Measurements from ENCODE around the gene TMEM11.

TMEM11 gene

DNA sequence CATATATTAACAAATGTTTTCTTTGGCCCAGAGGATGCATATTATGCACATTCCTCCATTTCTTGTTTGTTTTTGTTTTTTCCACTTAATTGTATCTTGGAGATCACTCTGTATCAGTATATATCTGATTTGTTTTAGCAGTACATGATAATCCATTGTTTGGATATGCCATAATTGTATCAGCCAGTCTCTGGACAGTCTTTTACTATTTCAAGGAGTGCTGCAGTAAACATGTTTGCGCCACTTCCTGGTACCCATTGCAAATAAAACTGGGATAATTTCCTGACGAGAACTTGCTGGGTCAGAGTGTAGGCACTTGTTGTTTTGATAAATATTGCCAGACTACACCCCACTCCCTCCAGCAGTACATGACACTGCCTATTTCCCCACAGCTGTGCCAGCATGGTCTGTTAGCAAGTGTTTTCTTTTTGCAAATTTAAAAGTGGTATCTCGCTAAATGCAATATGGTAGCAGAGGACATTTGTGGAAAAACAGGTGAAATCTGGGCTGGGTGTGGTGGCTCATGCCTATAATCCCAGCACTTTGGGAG lies 4.9 kb upstream of the TMEM11 start:
- no peak for DNase-seq (ENCODE audit: low read depth)
- no peak overlapping the region for H3K4me3 ChIP-seq (ENCODE audit: control insufficient read depth, low read depth, low read length)
- TF ChIP-seq, protein P1, sequence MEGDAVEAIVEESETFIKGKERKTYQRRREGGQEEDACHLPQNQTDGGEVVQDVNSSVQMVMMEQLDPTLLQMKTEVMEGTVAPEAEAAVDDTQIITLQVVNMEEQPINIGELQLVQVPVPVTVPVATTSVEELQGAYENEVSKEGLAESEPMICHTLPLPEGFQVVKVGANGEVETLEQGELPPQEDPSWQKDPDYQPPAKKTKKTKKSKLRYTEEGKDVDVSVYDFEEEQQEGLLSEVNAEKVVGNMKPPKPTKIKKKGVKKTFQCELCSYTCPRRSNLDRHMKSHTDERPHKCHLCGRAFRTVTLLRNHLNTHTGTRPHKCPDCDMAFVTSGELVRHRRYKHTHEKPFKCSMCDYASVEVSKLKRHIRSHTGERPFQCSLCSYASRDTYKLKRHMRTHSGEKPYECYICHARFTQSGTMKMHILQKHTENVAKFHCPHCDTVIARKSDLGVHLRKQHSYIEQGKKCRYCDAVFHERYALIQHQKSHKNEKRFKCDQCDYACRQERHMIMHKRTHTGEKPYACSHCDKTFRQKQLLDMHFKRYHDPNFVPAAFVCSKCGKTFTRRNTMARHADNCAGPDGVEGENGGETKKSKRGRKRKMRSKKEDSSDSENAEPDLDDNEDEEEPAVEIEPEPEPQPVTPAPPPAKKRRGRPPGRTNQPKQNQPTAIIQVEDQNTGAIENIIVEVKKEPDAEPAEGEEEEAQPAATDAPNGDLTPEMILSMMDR (IDR thresholded peaks at IDR 0.05; ENCODE audit: control insufficient read depth, insufficient read depth, low read depth, low read length, missing control alignments): no peak

DNA sequence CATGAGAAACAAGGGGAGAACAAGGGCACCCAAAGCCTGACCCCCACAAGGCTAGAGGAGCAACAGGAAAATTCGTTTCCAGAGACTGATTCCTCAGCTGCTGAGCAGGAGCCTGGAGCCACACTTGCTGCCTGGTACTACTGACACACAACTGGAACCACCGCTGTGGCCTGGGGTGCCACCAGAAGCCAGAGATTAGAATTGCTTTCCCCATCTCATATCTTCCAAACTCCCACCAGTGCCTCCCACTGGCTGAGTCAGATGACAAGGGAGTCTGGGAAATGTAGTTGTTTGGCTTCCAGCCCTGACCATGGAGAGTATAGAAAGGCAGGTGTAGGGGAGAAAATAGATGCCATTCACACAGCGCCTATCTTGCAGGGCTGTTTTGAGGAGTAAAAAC lies 4.1 kb upstream of the TMEM11 start:
- no peak overlapping the region for H3K4me3 ChIP-seq (ENCODE audit: control insufficient read depth, low read depth, low read length)
- TF ChIP-seq, protein P1 (IDR thresholded peaks at IDR 0.05; ENCODE audit: control insufficient read depth, insufficient read depth, low read depth, low read length, missing control alignments): no peak
- DNase-seq (ENCODE audit: low read depth): no peak

DNA sequence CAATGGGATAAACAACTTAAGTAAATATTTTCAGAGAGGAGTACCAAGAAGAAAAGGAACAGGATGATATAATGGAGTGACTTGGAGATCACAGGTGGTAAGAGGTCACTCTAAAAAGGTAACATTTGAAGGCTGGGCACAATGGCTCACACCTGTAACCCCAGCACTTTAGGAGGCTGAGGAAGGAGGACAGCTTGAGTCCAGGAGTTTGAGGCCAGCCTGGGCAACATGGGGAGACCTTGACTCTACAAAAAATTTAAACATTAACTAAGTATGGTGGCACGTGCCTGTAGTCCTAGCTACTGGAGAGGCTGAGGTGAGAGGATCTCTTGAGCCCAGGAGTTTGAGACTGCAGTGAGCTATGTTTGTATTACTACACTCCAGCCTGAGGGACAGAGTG lies 3.4 kb upstream of the TMEM11 start:
- DNase-seq (ENCODE audit: low read depth): no peak
- H3K4me3 ChIP-seq (ENCODE audit: control insufficient read depth, low read depth, low read length): no peak overlapping the region
- TF ChIP-seq, protein P1 (IDR thresholded peaks at IDR 0.05; ENCODE audit: control insufficient read depth, insufficient read depth, low read depth, low read length, missing control alignments): no peak

DNA sequence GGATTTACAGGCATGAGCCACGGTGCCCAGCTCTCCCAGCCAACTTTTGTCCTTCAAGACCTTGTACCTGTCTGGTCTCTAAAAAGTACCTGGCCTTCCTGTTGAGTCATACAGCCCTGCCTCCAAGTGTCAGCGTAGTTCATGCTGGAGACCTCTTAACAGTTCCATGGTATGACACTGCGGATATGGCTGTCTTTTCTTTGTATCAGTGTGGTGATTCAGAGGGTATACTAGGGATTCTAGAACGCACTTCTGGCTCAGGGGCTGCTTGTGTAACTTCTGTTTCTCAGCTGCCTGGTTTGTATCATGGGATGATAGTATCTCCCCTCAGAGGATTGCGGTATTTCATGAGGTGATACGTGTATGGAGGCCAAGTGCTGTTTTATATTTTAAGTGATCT lies 2.0 kb upstream of the TMEM11 start:
- DNase-seq (ENCODE audit: low read depth): no peak
- no peak overlapping the region for H3K4me3 ChIP-seq (ENCODE audit: control insufficient read depth, low read depth, low read length)
- TF ChIP-seq, protein P1 (IDR thresholded peaks at IDR 0.05; ENCODE audit: control insufficient read depth, insufficient read depth, low read depth, low read length, missing control alignments): no peak

DNA sequence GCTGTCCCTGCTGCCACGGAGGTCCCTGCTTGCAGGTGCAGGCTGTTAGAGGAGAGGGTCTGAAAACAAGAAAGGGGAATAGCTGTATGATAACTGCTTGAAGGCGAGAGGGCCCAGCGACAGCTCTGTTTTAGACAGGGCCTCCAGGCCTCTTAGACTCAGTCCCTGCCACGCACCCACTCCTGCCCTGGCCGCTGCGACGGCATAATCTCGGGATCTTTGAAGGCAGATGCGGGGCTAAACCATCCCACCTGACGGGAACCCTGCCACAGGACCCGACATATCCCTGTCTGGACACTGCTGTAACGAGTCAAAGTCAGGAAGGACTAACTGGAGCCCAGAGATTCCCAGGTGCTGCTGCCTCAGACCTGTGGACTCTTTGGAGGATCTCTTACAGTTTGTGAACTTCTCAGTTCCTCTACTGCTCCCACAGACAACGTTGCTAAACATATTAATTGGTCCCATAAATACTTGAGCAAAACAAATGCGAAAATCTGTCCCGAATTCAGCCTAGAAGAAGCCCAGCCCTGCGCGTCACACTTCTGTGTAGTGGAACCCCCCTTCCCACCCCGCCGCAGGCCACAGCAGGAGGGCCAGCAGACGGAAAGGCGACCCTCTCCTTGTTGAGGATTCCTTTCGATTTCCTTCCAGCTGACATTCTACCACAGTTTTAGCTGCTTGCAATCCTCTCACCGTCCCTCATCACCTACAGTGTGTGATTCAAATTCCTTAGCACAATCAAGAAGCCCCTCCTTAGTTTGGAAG lies 998 bp upstream of the TMEM11 start:
- DNase-seq (ENCODE audit: low read depth): no peak
- TF ChIP-seq, protein P1 (IDR thresholded peaks at IDR 0.05; ENCODE audit: control insufficient read depth, insufficient read depth, low read depth, low read length, missing control alignments): no peak
- peak overlapping the region; percentile 98 for H3K4me3 ChIP-seq (ENCODE audit: control insufficient read depth, low read depth, low read length)

DNA sequence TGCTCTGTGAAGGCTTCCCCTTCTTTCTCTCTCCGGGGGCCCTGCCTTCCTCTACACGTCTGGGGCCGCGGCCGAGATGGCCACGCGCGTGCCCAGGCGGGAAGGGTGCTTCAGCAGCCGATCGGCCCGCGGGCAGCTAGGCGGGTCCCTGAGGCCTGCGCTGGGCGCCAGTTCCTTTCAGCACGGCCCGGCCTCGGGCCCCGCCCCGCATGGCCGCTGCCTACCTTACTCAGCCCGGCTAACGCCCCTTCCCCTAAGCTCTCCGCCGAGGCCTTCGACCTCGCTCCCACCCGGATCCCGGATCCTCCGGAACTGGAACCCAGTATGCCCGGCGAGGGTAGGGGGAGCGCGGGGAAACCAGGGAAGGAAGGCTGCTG lies 335 bp downstream of the TMEM11 start:
- H3K4me3 ChIP-seq (ENCODE audit: control insufficient read depth, low read depth, low read length): peak overlapping the region; percentile 98
- TF ChIP-seq, protein P1 (IDR thresholded peaks at IDR 0.05; ENCODE audit: control insufficient read depth, insufficient read depth, low read depth, low read length, missing control alignments): no peak
- no peak for DNase-seq (ENCODE audit: low read depth)
